ENCODE results near the gene SNAP29.
"Not testable (repeated sequence)": the region's sequence is repeated elsewhere in the genome, so short reads cannot be mapped to it uniquely, and the experiment has no call there.

Gene SNAP29

GRCh38 chr22:20903093-20903492 lies 44.3 kb downstream of the SNAP29 start:
- no peak for DNase-seq

- no peak for DNase-seq
These were observed 45.5 kb downstream of the SNAP29 start for GRCh38 chr22:20904008-20904979.

- no peak for DNase-seq
These were observed 46.2 kb downstream of the SNAP29 start for GRCh38 chr22:20904980-20905355.

GRCh38 chr22:20905415-20906386 lies 46.9 kb downstream of the SNAP29 start:
- no peak for DNase-seq

DNA sequence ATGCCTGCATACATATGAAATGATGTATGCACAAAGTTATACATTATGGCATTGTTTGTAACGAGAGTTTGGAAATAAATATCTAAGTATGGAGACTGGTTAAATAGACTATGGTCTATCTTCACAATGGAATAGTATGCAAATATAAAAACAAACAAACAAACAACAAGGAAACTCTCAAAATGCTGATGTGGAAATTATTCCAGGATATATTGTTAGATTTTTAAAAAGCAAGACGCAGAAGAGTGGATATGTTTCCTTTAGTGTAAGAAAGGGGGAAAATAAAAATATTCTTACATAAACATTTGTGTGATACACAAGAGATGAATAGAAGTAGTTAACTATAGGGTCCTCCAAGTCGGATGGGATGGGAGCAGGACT lies 47.6 kb downstream of the SNAP29 start:
- no peak for DNase-seq

DNA sequence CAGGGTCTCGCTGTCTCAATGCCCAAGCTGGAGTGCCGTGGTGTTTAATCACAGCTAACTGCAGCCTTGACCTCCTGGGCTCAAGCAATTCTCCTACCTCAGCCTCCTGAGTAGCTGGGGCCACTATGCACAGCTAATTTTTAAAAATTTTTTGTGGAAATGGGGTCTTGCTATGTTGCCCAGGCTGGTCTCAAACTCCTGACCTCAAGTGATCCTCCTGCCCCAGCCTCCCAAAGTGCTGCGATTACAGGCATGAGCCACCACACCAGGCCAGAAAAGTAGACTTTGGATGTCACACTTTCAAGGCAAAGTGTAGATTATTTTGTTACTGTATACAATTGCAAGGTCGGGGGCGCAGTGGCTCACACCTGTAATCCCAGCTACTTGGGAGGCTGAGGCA lies 49.9 kb downstream of the SNAP29 start:
- not testable (repeated sequence) for DNase-seq

DNA sequence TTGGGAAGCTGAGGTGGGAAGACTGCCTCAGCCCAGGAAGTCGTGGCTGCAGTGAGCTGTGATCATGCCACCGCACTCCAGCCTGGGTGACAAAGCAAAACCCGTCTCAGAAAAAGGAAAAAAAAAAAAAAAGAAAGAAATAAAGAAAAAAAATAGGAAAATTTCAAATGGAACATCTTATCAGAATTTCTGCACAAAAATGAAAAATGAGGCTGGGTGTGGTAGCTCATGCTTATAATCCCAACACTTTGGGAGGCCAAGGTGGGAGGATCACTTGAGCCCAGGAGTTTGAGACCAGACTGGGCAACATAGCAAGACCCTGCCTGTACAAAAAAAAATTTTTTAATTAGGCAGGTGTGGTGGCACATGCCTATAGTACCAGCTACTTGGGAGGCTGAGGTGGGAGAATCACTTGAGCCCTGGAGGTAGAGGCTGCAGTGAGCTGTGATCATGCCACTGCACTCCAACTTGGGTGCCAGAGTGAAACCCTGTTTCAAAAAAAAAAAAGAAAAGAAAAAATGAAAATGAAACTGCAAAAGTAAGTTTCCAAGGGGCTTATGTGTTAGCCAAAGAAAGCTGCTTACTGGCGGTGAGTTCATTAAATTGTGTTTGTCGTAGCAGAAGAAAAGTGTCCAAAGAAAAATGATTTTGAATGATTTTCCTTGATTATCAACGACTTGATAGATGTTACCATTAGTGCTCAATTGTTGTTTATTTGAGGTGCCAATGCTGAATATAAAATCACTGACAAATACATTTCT lies 50.9 kb downstream of the SNAP29 start:
- no peak for DNase-seq

DNA sequence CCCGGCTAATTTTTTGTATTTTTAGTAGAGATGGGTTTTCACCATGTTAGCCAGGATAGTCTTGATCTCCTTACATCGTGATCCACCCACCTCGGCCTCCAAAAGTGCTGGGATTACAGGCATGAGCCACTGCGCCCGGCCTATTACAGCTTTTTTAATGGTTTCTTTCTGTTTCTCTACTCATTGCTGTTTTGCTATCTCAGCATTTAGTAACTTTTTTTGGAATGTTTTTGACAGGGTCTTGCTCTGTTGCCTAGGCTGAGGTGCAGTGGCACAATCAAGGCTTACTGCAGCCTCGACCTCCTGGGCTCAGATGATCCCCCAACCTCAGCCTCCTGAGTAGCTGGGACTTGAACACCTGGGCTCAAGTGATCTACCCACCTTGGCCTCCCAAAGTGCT lies 53.7 kb downstream of the SNAP29 start:
- DNase-seq, result no peak

- peak; percentile 93 for DNase-seq
These were observed 58.4 kb downstream of the SNAP29 start, which contains the start of gene CRKL for GRCh38 chr22:20916916-20917810. Gene CRKL, plus strand, starts transcription at chr22:20917407. Its CDS starts 528 bp downstream, at chr22:20917935.

DNA sequence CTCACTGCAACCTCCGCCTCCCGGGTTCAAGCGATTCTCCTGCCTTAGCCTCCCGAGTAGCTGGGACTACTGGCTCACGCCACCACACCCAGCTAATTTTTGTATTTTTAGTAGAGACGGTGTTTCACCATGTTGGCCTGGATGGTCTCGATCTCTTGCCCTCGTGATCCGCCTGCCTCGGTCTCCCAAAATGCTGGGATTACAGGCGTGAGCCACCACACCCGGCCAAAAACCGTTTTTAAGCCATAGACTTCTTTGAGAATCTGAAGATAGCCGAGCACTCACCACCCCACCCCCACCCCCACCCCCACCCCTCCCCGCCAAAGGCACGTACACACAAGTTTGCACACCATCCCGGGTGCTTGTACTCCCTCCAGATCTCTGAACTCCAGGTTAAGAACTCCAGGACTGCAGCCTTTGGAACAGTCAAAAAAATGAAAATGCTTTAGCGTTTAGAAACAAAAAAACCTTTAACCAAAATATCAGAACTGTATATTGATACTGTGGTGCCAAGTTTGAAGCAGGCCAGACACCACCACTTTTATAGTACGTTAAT lies 59.9 kb downstream of the SNAP29 start:
- DNase-seq, result no peak

DNA sequence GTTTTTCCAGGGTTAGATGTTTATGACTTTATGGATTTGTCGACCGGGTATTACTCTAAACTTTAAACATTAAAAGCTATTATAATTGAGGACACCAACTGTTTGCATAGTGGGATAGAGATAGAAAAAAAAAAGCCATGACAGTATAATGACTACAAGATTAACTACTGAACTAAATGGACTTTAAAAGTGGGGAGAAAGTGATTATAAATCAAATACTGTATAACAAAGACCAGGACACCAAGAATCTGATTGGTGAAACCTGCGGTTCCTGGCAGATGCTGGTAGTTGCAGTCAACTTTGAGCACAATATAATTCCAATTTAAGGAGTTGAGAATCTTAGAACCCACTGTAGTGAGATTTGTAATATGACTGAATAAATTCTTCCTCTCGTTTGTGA lies 60.9 kb downstream of the SNAP29 start:
- DNase-seq, result no peak

GRCh38 chr22:20920881-20921203 lies 62.0 kb downstream of the SNAP29 start:
- no peak for DNase-seq

- DNase-seq, result no peak
These were observed 63.4 kb downstream of the SNAP29 start for GRCh38 chr22:20922141-20922751.

DNA sequence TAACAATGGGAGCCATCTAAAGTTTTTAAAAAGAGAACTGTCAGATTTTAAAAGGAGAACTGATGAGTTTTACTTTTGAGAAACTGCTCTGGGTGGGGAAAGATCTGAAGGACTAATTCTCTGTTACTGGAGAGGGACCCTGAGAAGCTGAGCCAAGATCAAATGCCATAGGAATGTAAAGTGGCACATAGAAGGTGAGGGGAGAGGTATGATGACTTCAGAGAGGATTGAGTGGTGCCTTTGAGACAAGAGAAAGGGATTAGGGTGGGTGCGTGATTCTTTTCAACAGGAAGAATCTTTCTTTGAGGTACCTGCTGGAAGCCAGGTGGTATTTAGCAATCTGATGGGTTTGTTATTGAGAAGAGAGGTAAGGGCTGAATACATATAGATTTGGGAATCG lies 67.4 kb downstream of the SNAP29 start:
- DNase-seq, result no peak

DNA sequence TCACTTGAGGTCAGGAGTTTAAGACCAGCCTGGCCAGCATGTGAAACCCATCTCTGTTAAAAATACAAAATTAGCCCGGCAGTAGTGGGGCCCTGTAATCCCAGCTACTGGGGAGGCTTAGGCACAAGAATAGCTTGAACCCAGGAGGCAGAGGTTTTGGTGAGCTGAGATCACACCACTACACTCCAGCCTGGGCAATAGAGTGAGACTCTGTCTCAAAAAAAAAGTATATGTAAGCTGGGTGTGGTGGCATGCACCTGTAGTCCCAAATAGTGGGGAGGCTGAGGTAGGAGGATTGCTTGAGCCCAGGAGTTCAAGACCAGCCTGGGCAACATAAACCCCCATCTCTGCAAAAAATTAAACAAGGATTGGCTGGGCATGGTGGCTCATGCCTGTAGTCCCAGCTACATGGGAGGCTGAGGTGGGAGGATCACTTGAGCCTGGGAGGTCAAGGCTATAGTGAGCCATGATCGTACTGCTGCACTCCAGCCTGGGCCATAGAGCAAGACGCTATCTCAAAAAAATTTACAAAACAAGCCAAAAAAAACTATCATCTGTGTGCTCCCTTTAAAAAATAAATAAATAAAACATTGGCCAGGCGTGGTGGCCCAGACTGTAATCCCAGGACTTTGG lies 69.2 kb downstream of the SNAP29 start:
- no peak for DNase-seq

- DNase-seq, result no peak
These were observed 69.8 kb downstream of the SNAP29 start for GRCh38 chr22:20928573-20928967.

- DNase-seq, result no peak
These were observed 71.2 kb downstream of the SNAP29 start for GRCh38 chr22:20930004-20930403.

DNA sequence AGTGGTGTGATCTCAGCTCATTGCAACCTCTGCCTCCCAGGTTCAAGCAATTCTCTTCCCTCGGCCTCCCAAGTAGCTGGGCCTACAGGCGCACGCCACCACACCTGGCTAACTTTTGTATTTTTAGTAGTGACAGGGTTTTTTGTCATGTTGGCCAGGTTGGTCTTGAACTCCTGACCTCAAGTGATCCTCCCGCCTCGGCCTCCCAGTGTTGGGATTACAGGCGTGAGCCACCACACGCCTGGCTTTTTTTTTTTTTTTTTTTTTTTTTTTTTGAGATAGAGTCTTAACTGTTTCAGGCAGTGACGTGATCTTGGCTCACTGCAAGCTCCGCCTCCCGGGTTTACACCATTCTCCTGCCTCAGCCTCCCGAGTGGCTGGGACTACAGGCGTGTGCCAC lies 71.6 kb downstream of the SNAP29 start:
- DNase-seq, result not testable (repeated sequence)

DNA sequence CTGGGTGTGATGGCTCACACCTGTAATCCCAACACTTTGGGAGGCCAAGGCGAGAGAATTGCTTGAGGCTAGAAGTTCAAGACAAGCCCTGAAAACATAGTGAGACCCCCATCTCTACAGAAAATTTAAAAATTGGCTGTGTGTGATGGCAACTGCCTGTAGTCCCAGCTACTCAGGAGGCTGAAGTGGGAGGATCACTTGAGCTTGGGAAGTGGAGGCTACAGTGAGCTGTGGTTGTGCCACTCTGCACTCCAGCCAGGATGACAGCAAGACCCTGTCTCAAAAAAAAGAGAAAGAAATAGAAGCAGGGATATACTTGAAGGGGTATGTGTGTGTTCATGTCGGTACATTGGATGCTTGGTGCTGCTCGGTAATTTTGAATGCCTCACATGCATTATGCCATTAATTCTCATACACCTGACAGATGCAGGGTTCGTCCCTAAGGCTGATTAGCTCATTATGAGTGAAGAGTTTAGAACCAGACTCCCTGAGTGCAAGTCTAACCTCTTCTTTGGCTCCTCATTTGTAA lies 72.4 kb downstream of the SNAP29 start:
- DNase-seq, result no peak

GRCh38 chr22:20933910-20934309 lies 75.1 kb downstream of the SNAP29 start:
- DNase-seq, result no peak

Measured in T-helper 9 cell (primary cell).